ENCODE measurements around the gene DYSF. TPM values are rescaled to one million over a fixed set of nuclear protein-coding genes. Genes with fewer than 3 reads are reported as not detected.

Gene DYSF
- total RNA-seq, 2 donors from 2014 or later, result 1.4 to 3.1 TPM

DNA sequence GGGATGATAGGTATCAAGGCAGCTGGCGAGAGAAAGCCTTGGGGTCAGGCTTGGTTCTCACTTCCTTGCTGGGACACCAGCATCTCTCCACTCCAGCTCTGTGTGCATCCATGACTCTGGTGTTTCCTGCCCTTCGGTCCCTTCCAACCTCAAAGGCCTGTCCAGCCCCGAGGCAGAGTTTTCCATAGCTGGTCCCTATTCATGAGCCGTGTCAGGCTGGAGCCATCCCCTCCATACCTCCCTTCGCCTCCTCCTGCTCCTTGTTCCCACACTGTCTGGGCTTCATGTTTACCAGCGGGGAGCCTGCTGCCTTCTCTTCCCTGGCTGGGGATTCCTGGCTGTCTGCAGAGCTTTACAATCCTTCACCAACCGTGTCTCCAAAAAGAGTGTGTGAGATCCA is 51.2 kb downstream of the DYSF start:
- H3K9me3 Mint-ChIP-seq, result no peaks in the 10 kb centered on the region
- no peak overlapping the region for H3K4me3 ChIP-seq (ENCODE audit: low read length)
- H3K4me1 ChIP-seq (ENCODE audit: control insufficient read depth, insufficient read depth, low read length), result no peaks in the 10 kb centered on the region
- H3K36me3 Mint-ChIP-seq (ENCODE audit: low read depth), result no peaks in the 10 kb centered on the region
- H3K27ac ChIP-seq (ENCODE audit: low read depth, low read length), result no peak overlapping the region
- H3K36me3 ChIP-seq (ENCODE audit: control insufficient read depth, insufficient read depth, low read length), result no peaks in the 10 kb centered on the region
- no peaks in the 10 kb centered on the region for H3K27me3 Mint-ChIP-seq (ENCODE audit: insufficient read depth)
- TF ChIP-seq, protein P1, sequence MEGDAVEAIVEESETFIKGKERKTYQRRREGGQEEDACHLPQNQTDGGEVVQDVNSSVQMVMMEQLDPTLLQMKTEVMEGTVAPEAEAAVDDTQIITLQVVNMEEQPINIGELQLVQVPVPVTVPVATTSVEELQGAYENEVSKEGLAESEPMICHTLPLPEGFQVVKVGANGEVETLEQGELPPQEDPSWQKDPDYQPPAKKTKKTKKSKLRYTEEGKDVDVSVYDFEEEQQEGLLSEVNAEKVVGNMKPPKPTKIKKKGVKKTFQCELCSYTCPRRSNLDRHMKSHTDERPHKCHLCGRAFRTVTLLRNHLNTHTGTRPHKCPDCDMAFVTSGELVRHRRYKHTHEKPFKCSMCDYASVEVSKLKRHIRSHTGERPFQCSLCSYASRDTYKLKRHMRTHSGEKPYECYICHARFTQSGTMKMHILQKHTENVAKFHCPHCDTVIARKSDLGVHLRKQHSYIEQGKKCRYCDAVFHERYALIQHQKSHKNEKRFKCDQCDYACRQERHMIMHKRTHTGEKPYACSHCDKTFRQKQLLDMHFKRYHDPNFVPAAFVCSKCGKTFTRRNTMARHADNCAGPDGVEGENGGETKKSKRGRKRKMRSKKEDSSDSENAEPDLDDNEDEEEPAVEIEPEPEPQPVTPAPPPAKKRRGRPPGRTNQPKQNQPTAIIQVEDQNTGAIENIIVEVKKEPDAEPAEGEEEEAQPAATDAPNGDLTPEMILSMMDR (conservative IDR thresholded peaks at IDR 0.05), result no peak
- no peak overlapping the region for H3K27ac Mint-ChIP-seq
- H3K9me3 ChIP-seq (ENCODE audit: control insufficient read depth, low read length), result no peaks in the 10 kb centered on the region
- 87 to 93% methylated on average over 5 to 7 of the region's 7 CpGs for WGBS, 2 experiments (ENCODE audit: insufficient coverage in 1 of 2, insufficient read length in 1 of 2)
- DNase-seq, result no peak
- no peaks in the 10 kb centered on the region for H3K4me1 Mint-ChIP-seq
- H3K9ac ChIP-seq (ENCODE audit: extremely low read depth, low read length, poor library complexity, severe bottlenecking), result no peak overlapping the region
- no peak overlapping the region for H3K4me3 Mint-ChIP-seq
- no peaks in the 10 kb centered on the region for H3K27me3 ChIP-seq (ENCODE audit: control insufficient read depth, insufficient read depth, low read length, poor library complexity, severe bottlenecking)

DNA sequence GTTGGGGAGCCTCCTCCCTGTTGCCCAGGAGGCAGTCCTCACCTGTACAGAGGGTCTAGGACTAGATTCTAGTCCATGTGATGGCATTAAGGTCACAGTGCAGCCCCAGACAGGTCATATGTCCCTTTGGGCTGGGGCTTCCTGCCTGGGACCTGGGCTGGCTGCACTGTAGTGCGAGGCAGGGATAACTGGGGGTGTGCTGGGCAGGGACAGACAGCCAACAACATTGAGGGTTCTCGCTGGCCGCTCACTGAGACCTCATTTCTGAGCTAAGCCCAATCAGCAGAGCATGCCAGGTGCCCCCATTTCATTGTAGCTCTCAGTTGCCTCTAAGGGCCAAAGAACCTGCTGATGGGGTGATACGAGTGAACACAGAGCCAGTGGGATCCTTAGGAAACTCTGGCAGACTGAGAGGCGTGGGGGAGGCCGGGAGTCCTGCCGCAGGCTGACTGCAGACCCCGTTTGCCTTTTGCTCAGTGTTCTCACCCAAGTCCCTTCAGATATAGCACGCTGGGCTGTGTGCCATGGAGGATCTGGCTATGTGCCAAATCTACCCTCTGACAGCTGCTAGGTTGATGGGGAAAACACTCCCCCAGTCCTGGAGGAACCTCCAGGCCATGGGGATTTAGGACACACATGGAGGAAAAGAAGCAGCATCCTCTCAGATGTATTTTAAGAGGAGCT is 51.9 kb downstream of the DYSF start:
- 94 to 96% methylated on average over 6 to 9 of the region's 9 CpGs for WGBS, 2 experiments (ENCODE audit: insufficient coverage in 1 of 2, insufficient read length in 1 of 2)
- Histone ChIP-seq H3K4me1 (ENCODE audit: control insufficient read depth, insufficient read depth, low read length) (no peaks in the 10 kb centered on the region), H3K27ac (ENCODE audit: low read depth, low read length) (no peak overlapping the region), H3K9me3 (ENCODE audit: control insufficient read depth, low read length) (no peaks in the 10 kb centered on the region), H3K36me3 (ENCODE audit: control insufficient read depth, insufficient read depth, low read length) (no peaks in the 10 kb centered on the region), H3K27me3 (ENCODE audit: control insufficient read depth, insufficient read depth, low read length, poor library complexity, severe bottlenecking) (no peaks in the 10 kb centered on the region), H3K4me3 (ENCODE audit: low read length) (no peak overlapping the region), H3K9ac (ENCODE audit: extremely low read depth, low read length, poor library complexity, severe bottlenecking) (no peak overlapping the region)
- TF ChIP-seq, protein P1 (conservative IDR thresholded peaks at IDR 0.05), result no peak
- Mint-ChIP-seq H3K27me3 (ENCODE audit: insufficient read depth) (no peaks in the 10 kb centered on the region), H3K27ac (no peak overlapping the region), H3K9me3 (no peaks in the 10 kb centered on the region), H3K4me3 (no peak overlapping the region), H3K4me1 (no peaks in the 10 kb centered on the region), H3K36me3 (ENCODE audit: low read depth) (no peaks in the 10 kb centered on the region)
- no peak for DNase-seq

DNA sequence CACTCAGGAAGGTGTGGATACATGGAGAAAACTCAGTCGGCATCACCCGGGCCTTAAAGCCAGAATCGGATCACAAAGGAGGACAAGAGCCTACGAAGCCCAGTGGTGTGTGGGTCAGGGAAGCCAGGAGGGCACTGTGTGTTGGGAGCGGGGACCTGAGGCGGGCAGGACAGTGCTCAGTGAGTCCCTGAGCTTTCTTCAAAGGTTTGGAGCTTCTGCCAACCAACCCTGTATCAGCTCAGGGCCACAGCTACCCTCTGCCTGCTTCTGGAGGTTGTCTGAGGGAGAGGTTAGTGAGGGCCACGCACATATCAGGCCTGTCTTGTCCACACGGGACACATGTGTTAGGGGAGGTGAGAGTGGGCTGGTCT is 52.4 kb downstream of the DYSF start:
- no peak overlapping the region for H3K27ac Mint-ChIP-seq

More for the DNA sequence above, 52.4 kb downstream of the DYSF start:
- Histone ChIP-seq H3K9me3 (ENCODE audit: control insufficient read depth, low read length) (no peaks in the 10 kb centered on the region), H3K4me1 (ENCODE audit: control insufficient read depth, insufficient read depth, low read length) (no peaks in the 10 kb centered on the region), H3K27ac (ENCODE audit: low read depth, low read length) (no peak overlapping the region), H3K36me3 (ENCODE audit: control insufficient read depth, insufficient read depth, low read length) (no peaks in the 10 kb centered on the region), H3K4me3 (ENCODE audit: low read length) (no peak overlapping the region), H3K27me3 (ENCODE audit: control insufficient read depth, insufficient read depth, low read length, poor library complexity, severe bottlenecking) (no peaks in the 10 kb centered on the region), H3K9ac (ENCODE audit: extremely low read depth, low read length, poor library complexity, severe bottlenecking) (no peak overlapping the region)
- no peaks in the 10 kb centered on the region for H3K27me3 Mint-ChIP-seq (ENCODE audit: insufficient read depth)
- no peak for DNase-seq
- H3K9me3 Mint-ChIP-seq, result no peaks in the 10 kb centered on the region
- 94% methylated on average over 6 to 8 of the region's 8 CpGs for WGBS, 2 experiments (ENCODE audit: insufficient coverage in 1 of 2, insufficient read length in 1 of 2)
- no peak overlapping the region for H3K4me3 Mint-ChIP-seq
- H3K4me1 Mint-ChIP-seq, result no peaks in the 10 kb centered on the region
- TF ChIP-seq, protein P1 (conservative IDR thresholded peaks at IDR 0.05), result no peak
- H3K36me3 Mint-ChIP-seq (ENCODE audit: low read depth), result no peaks in the 10 kb centered on the region

Measured in endodermal cell (in vitro differentiated cells).